Thyroid gland (tissue), 4 donors: Measurements from ENCODE around the gene MYCN.

Source experiments
- POLR2A ChIP-seq, 2 donors: fragments of 450-650 bp; IDR thresholded peaks; one replicate each; pipeline ENCODE4 v1.6.1; 2017; ENCODE audit warnings: antibody characterized with exemption in 2 of 2, mild to moderate bottlenecking in 2 of 2, moderate library complexity in 1 of 2
- TF ChIP-seq, protein P1 (sequence below), 6 experiments: fragments of 200-600 bp in 3 of 6; fragments of 450-650 bp in 3 of 6; sonication (generic) in 3 of 6; IDR thresholded peaks; one replicate each; pipeline ENCODE4 v1.5.1; 2016 to 2019; ENCODE audit warnings: antibody characterized with exemption in 6 of 6, mild to moderate bottlenecking in 2 of 6, inconsistent platforms in 1 of 6, moderate library complexity in 1 of 6

DNA sequence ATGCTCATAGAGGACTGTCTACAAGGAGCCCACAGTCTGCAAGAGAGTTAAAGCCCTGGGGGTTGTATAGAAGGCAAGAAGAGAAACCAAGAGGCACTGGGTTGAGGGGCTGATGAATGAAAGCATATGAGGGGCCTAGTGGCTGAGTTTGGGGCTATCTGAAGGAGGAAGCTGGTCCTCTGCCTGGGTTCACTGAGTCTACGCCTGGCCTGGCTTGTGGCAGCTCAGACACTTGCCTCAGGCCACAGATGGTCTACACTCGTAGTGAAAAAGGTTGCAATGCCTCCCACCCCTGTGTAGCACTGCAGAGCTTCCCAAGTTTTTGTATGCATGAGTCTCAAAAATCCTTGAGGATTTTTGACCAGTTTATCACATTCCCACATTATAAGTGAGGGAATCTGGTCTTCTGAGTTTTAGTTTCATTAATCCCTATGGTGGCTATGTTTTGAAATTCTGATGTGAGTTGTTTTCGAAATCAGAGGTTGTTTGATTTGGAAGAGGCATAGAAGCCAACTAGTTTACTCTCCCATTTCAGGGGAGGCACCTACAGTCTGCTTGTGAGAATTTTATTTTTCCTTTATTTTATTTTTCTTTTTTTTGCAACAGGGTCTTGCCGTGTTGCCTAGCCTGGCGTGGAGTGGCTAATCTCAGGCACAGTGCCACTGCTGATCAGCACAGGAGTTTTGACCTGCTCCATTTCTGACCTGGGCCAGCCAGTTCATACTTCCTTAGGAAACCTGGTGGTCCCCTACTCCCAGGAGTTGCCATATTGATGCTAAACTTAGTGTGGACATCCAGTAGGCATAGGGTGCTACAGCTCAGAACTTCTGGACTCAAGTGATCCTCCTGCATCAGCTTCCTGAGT is 10.0 kb downstream of the MYCN start:
- TF ChIP-seq POLR2A (IDR thresholded peaks at IDR 0.05): no peak
- TF ChIP-seq, protein P1, sequence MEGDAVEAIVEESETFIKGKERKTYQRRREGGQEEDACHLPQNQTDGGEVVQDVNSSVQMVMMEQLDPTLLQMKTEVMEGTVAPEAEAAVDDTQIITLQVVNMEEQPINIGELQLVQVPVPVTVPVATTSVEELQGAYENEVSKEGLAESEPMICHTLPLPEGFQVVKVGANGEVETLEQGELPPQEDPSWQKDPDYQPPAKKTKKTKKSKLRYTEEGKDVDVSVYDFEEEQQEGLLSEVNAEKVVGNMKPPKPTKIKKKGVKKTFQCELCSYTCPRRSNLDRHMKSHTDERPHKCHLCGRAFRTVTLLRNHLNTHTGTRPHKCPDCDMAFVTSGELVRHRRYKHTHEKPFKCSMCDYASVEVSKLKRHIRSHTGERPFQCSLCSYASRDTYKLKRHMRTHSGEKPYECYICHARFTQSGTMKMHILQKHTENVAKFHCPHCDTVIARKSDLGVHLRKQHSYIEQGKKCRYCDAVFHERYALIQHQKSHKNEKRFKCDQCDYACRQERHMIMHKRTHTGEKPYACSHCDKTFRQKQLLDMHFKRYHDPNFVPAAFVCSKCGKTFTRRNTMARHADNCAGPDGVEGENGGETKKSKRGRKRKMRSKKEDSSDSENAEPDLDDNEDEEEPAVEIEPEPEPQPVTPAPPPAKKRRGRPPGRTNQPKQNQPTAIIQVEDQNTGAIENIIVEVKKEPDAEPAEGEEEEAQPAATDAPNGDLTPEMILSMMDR (IDR thresholded peaks at IDR 0.05): no peak
